BJ (cell line): ENCODE data around the gene IL1RAP. TPM values are rescaled to one million over a fixed set of nuclear protein-coding genes. Genes with fewer than 3 reads are reported as not detected.

ENCODE experiments used
- CTCF ChIA-PET: fragments of 350-600 bp; formaldehyde crosslinking; extraction: SDS; loops from one replicate; lab custom pipeline; 2021; ENCODE audit warnings: antibody characterized with exemption, inconsistent platforms; lab: Yijun Ruan, JAX
- POLR2A ChIA-PET: fragments of 300-600 bp; sonication (Branson Sonifier 250); formaldehyde crosslinking; extraction: SDS; loops from one replicate; lab custom pipeline; 2021; ENCODE audit warnings: antibody characterized with exemption; lab: Charles Lee
- DNase-seq: peaks from one replicate; pipeline ENCODE4 v3.0.0-alpha.2; 2011; ENCODE audit warnings: low read depth
- H3K27me3 ChIP-seq: 2 replicates; pipeline ENCODE4 v1.6.0; 2011; ENCODE audit warnings: low read length; ENCODE audit not compliant: control insufficient read depth, insufficient read depth
- H3K36me3 ChIP-seq: 2 replicates; pipeline ENCODE4 v1.5.1; 2011; ENCODE audit warnings: low read length; ENCODE audit not compliant: control insufficient read depth, insufficient read depth
- H3K4me3 ChIP-seq: 2 replicates; pipeline ENCODE4 v1.5.1; 2011; ENCODE audit warnings: low read depth, mild to moderate bottlenecking, control low read depth, low read length
- CTCF ChIP-seq: IDR thresholded peaks from 2 replicates; pipeline ENCODE4 v1.5.1; 2011; ENCODE audit warnings: low read depth, mild to moderate bottlenecking, control low read depth, inconsistent platforms, low read length, moderate library complexity; ENCODE audit not compliant: insufficient read depth
- polyA plus RNA-seq: library from polyadenylated mRNA; depleted of rRNA; stranded (reverse); fragments of >200 nt; gene quantifications from 2 replicates; pipeline ENCODE4 v1.2.3, GENCODE V29; 2011

IL1RAP gene
- polyA plus RNA-seq, 1 experiment: 8.6 TPM

GRCh38 chr3:190645932-190646460, 132.1 kb downstream of the IL1RAP start:
- POLR2A ChIA-PET: no interaction called here

GRCh38 chr3:190646996-190647395, 133.1 kb downstream of the IL1RAP start:
- POLR2A ChIA-PET: interaction anchor here (0.5 kb wide), 1 partner anchor 8 kb away, joined by 4 read pairs; no protein-coding TSS in a partner anchor
- CTCF ChIA-PET: no interaction called here
- TF ChIP-seq CTCF: no peak
- no peak for DNase-seq
- no peaks in the 10 kb centered on the region for H3K27me3 ChIP-seq
- no peak overlapping the region for H3K4me3 ChIP-seq
- no peaks in the 10 kb centered on the region for H3K36me3 ChIP-seq

More at GRCh38 chr3:190645932-190646460, 132.1 kb downstream of the IL1RAP start:
- CTCF ChIA-PET: no interaction called here
- Histone ChIP-seq H3K36me3 (no peaks in the 10 kb centered on the region), H3K27me3 (no peaks in the 10 kb centered on the region), H3K4me3 (no peak overlapping the region)
- DNase-seq: no peak
- TF ChIP-seq CTCF: no peak

DNA sequence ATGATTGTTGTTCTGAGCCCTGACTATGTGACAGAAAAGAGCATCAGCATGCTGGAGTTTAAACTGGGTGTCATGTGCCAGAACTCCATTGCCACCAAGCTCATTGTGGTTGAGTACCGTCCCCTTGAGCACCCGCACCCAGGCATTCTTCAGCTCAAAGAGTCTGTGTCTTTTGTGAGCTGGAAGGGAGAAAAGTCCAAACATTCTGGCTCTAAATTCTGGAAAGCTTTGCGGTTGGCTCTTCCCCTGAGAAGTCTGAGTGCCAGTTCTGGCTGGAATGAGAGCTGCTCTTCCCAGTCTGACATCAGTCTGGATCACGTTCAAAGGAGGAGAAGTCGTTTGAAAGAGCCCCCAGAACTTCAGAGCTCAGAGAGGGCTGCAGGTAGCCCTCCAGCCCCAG, 142.0 kb downstream of the IL1RAP start:
- H3K36me3 ChIP-seq: no peaks in the 10 kb centered on the region
- no peak for DNase-seq
- POLR2A ChIA-PET: no interaction called here
- TF ChIP-seq CTCF: no peak
- H3K4me3 ChIP-seq: no peak overlapping the region
- CTCF ChIA-PET: no interaction called here
- no peaks in the 10 kb centered on the region for H3K27me3 ChIP-seq

DNA sequence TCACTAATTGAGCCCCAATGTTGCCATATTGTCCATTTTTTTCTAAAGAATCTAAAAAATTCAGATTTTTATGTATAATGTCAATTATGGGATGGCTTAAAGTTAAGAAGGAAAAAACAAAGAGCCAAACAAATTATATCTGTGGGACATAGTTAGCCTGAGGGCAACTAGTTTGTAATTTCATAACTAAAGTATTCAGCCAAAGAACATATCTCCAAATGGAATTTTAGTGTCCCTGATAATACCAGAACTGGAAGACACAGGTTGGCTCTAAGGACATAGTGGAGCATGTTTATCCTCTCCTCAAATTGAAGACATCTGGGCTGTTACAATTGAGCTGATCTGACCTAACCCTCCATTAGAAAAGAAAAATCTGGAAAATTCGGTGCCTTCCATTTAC, 144.2 kb downstream of the IL1RAP start:
- CTCF ChIA-PET: no interaction called here
- Histone ChIP-seq H3K27me3 (no peaks in the 10 kb centered on the region), H3K36me3 (no peaks in the 10 kb centered on the region), H3K4me3 (no peak overlapping the region)
- POLR2A ChIA-PET: no interaction called here
- TF ChIP-seq CTCF: no peak
- DNase-seq: no peak

DNA sequence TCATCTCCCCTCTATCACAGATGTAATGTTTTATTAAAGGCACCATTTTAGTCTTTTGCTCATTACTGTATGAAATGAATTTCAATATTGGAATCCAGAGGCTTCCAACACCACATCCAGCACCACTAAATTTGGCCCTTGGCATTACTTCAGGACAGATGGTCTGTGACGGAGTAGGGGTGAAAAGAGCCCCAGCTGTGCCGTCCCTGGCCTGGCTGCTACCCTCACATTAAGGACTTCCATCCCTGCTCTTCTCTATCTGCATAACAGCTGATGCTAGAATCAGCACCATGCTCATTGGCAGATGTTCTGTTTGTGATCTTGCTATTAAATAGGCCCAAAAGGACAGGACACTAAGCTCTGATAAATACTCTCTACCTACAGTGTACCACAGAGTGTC, 152.9 kb downstream of the IL1RAP start:
- TF ChIP-seq CTCF: no peak
- no peak for DNase-seq
- POLR2A ChIA-PET: no interaction called here
- CTCF ChIA-PET: interaction anchor here (0.6 kb wide), 1 partner anchor 168 kb away, joined by 3 read pairs; no protein-coding TSS in a partner anchor
- H3K27me3 ChIP-seq: no peaks in the 10 kb centered on the region
- no peaks in the 10 kb centered on the region for H3K36me3 ChIP-seq
- no peak overlapping the region for H3K4me3 ChIP-seq
